ENCODE results near the gene FRMPD4.

FRMPD4 gene

GRCh38 chrX:12170755-12171154 is 32.5 kb downstream of the FRMPD4 start:
- TF ChIP-seq EZH2 (optimal IDR thresholded peaks at IDR 0.05; ENCODE audit: low read depth, low read length) (no peak), EZH2phosphoT487 (IDR thresholded peaks at IDR 0.05; ENCODE audit: low read length) (no peak)
- TF ChIP-seq, protein P1, sequence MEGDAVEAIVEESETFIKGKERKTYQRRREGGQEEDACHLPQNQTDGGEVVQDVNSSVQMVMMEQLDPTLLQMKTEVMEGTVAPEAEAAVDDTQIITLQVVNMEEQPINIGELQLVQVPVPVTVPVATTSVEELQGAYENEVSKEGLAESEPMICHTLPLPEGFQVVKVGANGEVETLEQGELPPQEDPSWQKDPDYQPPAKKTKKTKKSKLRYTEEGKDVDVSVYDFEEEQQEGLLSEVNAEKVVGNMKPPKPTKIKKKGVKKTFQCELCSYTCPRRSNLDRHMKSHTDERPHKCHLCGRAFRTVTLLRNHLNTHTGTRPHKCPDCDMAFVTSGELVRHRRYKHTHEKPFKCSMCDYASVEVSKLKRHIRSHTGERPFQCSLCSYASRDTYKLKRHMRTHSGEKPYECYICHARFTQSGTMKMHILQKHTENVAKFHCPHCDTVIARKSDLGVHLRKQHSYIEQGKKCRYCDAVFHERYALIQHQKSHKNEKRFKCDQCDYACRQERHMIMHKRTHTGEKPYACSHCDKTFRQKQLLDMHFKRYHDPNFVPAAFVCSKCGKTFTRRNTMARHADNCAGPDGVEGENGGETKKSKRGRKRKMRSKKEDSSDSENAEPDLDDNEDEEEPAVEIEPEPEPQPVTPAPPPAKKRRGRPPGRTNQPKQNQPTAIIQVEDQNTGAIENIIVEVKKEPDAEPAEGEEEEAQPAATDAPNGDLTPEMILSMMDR (IDR thresholded peaks at IDR 0.05; ENCODE audit: low read length): no peak
- no peak overlapping the region for H3K9ac ChIP-seq (ENCODE audit: low read length)

DNA sequence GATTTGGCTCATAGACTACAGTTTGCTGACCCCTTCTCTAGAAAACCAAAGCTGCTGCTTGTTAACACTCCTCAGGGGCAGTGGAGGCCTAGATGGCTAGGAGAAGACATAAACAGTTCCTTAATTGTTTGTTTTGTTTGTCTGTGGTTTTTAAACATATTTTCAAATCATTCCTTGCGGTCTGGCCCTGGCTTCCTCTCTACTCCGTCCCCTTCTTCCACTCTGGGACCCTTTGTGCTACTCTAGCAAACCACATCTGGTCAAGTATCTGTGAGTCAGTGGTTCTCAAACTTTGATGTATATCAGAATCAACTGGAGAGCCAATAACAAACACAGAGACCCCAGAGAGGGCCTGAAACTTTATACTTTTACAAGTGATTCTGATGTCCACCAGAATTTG is 36.1 kb downstream of the FRMPD4 start:
- Histone ChIP-seq H4K20me1 (ENCODE audit: insufficient read depth, low read length) (no peaks in the 10 kb centered on the region), H3F3A (ENCODE audit: insufficient read depth, low read length) (no peaks in the 10 kb centered on the region), H3K79me2 (ENCODE audit: low read length) (no peaks in the 10 kb centered on the region), H2AFZ (ENCODE audit: low read length) (no peak overlapping the region), H3K9me3 (replicated peaks; ENCODE audit: insufficient read depth, low read length) (no peaks in the 10 kb centered on the region), H3K9ac (ENCODE audit: low read length) (no peak overlapping the region), H3K36me3 (replicated peaks; ENCODE audit: insufficient read depth, low read length) (no peaks in the 10 kb centered on the region), H3K9me2 (replicated peaks; ENCODE audit: insufficient read depth, low read length) (no peaks in the 10 kb centered on the region), H3K27ac (ENCODE audit: low read length) (no peak overlapping the region), H3K4me3 (ENCODE audit: low read length) (no peak overlapping the region), H3K27me3 (replicated peaks; ENCODE audit: insufficient read depth, low read length) (no peaks in the 10 kb centered on the region), H3K4me1 (ENCODE audit: low read length) (no peaks in the 10 kb centered on the region), H3K4me2 (ENCODE audit: low read depth, low read length) (no peak overlapping the region)
- DNase-seq: no peak
- TF ChIP-seq, protein P1 (IDR thresholded peaks at IDR 0.05; ENCODE audit: low read length): no peak
- TF ChIP-seq EZH2phosphoT487 (IDR thresholded peaks at IDR 0.05; ENCODE audit: low read length) (no peak), EZH2 (optimal IDR thresholded peaks at IDR 0.05; ENCODE audit: low read depth, low read length) (no peak)

More at GRCh38 chrX:12170755-12171154, 32.5 kb downstream of the FRMPD4 start:
- H3K9me2 ChIP-seq (replicated peaks; ENCODE audit: insufficient read depth, low read length): no peaks in the 10 kb centered on the region
- H3K4me2 ChIP-seq (ENCODE audit: low read depth, low read length): no peak overlapping the region
- H2AFZ ChIP-seq (ENCODE audit: low read length): no peak overlapping the region
- H3K36me3 ChIP-seq (replicated peaks; ENCODE audit: insufficient read depth, low read length): no peaks in the 10 kb centered on the region
- H3K27ac ChIP-seq (ENCODE audit: low read length): no peak overlapping the region
- no peaks in the 10 kb centered on the region for H4K20me1 ChIP-seq (ENCODE audit: insufficient read depth, low read length)
- no peaks in the 10 kb centered on the region for H3K27me3 ChIP-seq (replicated peaks; ENCODE audit: insufficient read depth, low read length)
- H3F3A ChIP-seq (ENCODE audit: insufficient read depth, low read length): no peaks in the 10 kb centered on the region
- no peaks in the 10 kb centered on the region for H3K4me1 ChIP-seq (ENCODE audit: low read length)
- no peaks in the 10 kb centered on the region for H3K79me2 ChIP-seq (ENCODE audit: low read length)
- H3K4me3 ChIP-seq (ENCODE audit: low read length): no peak overlapping the region
- H3K9me3 ChIP-seq (replicated peaks; ENCODE audit: insufficient read depth, low read length): no peaks in the 10 kb centered on the region
- DNase-seq: no peak

DNA sequence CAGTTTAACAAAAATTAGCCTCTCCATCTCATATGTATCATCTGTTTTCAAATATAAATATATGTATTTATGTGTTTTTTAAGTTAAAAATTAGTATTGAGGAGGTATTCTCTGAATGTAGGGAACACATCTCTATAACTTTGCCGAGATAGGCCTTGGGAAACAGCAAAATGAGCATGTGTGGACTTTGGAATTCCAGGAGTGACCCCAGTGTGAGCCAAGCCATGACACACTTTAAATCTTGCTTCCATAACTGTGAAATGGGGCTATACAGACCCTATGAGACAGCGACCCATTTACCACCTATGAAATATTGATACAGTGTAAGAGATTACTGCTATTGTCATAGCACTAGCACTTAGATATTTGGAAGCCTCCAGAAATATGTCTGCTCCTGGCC is 58.8 kb downstream of the FRMPD4 start:
- TF ChIP-seq EZH2 (optimal IDR thresholded peaks at IDR 0.05; ENCODE audit: low read depth, low read length): no peak
- TF ChIP-seq, protein P1 (IDR thresholded peaks at IDR 0.05; ENCODE audit: low read length): no peak
- no peak for TF ChIP-seq EZH2phosphoT487 (IDR thresholded peaks at IDR 0.05; ENCODE audit: low read length)
- Histone ChIP-seq H3K27ac (ENCODE audit: low read length) (no peak overlapping the region), H3K4me3 (ENCODE audit: low read length) (no peak overlapping the region), H2AFZ (ENCODE audit: low read length) (no peak overlapping the region), H3K4me2 (ENCODE audit: low read depth, low read length) (no peak overlapping the region), H3K9ac (ENCODE audit: low read length) (no peak overlapping the region), H3F3A (ENCODE audit: insufficient read depth, low read length) (no peaks in the 10 kb centered on the region), H3K9me2 (replicated peaks; ENCODE audit: insufficient read depth, low read length) (no peaks in the 10 kb centered on the region), H3K9me3 (replicated peaks; ENCODE audit: insufficient read depth, low read length) (no peaks in the 10 kb centered on the region), H3K4me1 (ENCODE audit: low read length) (no peaks in the 10 kb centered on the region), H3K79me2 (ENCODE audit: low read length) (no peaks in the 10 kb centered on the region), H3K27me3 (replicated peaks; ENCODE audit: insufficient read depth, low read length) (no peaks in the 10 kb centered on the region), H4K20me1 (ENCODE audit: insufficient read depth, low read length) (no peaks in the 10 kb centered on the region), H3K36me3 (replicated peaks; ENCODE audit: insufficient read depth, low read length) (no peaks in the 10 kb centered on the region)
- no peak for DNase-seq
